NK-92 (cell line): Measurements from ENCODE around the gene ABI2.
"Not testable (repeated sequence)": the region's sequence is repeated elsewhere in the genome, so short reads cannot be mapped to it uniquely, and the experiment has no call there.

Experiments
- DNase-seq: peaks from one replicate; lab custom pipeline; 2025; ENCODE audit not compliant: unreplicated experiment; lab: John Stamatoyannopoulos, UW

Gene ABI2

GRCh38 chr2:203327901-203328759, at the start of gene ABI2:
ABI2 (plus strand) TSS chr2:203328394; CDS start chr2:203328515, 121 bp downstream.
- DNase-seq, result no peak

- no peak for DNase-seq
Measured at GRCh38 chr2:203279288-203279687, 48.9 kb upstream of the ABI2 start.

GRCh38 chr2:203280428-203281064, 47.6 kb upstream of the ABI2 start:
- DNase-seq, result no peak

GRCh38 chr2:203282101-203282500, 46.1 kb upstream of the ABI2 start:
- DNase-seq, result no peak

GRCh38 chr2:203286532-203286931, 41.7 kb upstream of the ABI2 start:
- no peak for DNase-seq

GRCh38 chr2:203301667-203302066, 26.5 kb upstream of the ABI2 start:
- DNase-seq, result no peak

- DNase-seq, result not testable (repeated sequence)
Measured at GRCh38 chr2:203302586-203302985, 25.6 kb upstream of the ABI2 start.

- no peak for DNase-seq
Measured at GRCh38 chr2:203310688-203311436, 17.3 kb upstream of the ABI2 start.

GRCh38 chr2:203326356-203326755, 1.8 kb upstream of the ABI2 start:
- DNase-seq, result no peak

- DNase-seq, result no peak
Measured at GRCh38 chr2:203327582-203327900, 653 bp upstream of the ABI2 start.

- DNase-seq, result no peak
Measured at GRCh38 chr2:203328760-203329540, 756 bp downstream of the ABI2 start.

- DNase-seq, result no peak
Measured at GRCh38 chr2:203330434-203330833, 2.2 kb downstream of the ABI2 start.

GRCh38 chr2:203338322-203338721, 10.1 kb downstream of the ABI2 start:
- DNase-seq, result no peak

GRCh38 chr2:203340791-203341487, 12.7 kb downstream of the ABI2 start:
- DNase-seq, result no peak

GRCh38 chr2:203341741-203342310, 13.6 kb downstream of the ABI2 start:
- no peak for DNase-seq

GRCh38 chr2:203342374-203342773, 14.2 kb downstream of the ABI2 start:
- not testable (repeated sequence) for DNase-seq

- no peak for DNase-seq
Measured at GRCh38 chr2:203344667-203345066, 16.5 kb downstream of the ABI2 start.

GRCh38 chr2:203346612-203347011, 18.4 kb downstream of the ABI2 start:
- no peak for DNase-seq

- no peak for DNase-seq
Measured at GRCh38 chr2:203347375-203347774, 19.2 kb downstream of the ABI2 start.

GRCh38 chr2:203352604-203353255, 24.5 kb downstream of the ABI2 start:
- DNase-seq, result no peak
